CD4-positive, alpha-beta T cell treated with Interferon alpha-2 for 1 hour (primary cell): Measurements from ENCODE around the gene HBQ1.
"Not testable (repeated sequence)": the region's sequence is repeated elsewhere in the genome, so short reads cannot be mapped to it uniquely, and the experiment has no call there.

Experiments used
- DNase-seq, 2 donors: peaks; one replicate each; pipeline ENCODE4 v3.0.0-alpha.2; 2020 to 2022

Gene HBQ1

GRCh38 chr16:211631-212180 lies 31.4 kb downstream of the HBQ1 start:
- DNase-seq: not testable (repeated sequence)

DNA sequence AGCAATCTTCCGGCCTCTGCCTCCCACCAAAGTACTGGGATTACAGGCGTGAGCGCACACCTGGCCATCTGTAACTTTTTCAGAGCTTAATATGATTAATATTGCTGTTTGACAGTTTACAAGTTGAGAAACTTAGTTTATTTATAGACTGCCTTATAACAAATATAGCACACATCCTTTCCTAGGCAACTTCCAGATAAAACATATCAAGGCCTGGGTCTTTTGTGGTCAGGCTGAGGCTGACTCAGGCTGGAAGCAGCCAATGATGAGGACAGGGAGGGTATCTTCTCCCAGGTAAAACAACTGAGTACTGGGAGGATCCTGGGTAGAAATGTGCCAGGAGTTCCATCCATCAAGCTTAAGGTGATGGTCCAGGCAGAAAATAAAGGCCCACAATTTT lies 32.7 kb downstream of the HBQ1 start:
- DNase-seq: no peak

DNA sequence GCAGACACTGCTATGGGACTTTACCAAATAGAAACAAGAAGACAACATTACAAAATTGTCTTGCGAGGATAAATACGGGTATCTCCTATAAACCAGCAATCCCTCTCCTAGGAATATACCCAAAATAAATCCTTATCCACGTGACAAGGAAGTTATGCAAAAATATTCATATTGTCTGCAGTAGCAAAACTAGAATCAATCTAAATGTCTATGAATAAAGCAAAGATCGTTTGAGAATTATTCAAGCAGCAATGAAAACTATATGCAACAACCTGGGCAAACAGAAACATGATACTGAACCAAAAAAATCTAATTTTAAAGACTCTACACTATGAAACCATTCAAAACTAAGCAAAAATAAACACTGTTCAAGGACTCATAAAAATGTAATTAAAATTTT lies 39.8 kb downstream of the HBQ1 start:
- DNase-seq: no peak

GRCh38 chr16:228151-228851 lies 48.0 kb downstream of the HBQ1 start:
- peak in 1 of 2 donors; percentile 15 for DNase-seq

DNA sequence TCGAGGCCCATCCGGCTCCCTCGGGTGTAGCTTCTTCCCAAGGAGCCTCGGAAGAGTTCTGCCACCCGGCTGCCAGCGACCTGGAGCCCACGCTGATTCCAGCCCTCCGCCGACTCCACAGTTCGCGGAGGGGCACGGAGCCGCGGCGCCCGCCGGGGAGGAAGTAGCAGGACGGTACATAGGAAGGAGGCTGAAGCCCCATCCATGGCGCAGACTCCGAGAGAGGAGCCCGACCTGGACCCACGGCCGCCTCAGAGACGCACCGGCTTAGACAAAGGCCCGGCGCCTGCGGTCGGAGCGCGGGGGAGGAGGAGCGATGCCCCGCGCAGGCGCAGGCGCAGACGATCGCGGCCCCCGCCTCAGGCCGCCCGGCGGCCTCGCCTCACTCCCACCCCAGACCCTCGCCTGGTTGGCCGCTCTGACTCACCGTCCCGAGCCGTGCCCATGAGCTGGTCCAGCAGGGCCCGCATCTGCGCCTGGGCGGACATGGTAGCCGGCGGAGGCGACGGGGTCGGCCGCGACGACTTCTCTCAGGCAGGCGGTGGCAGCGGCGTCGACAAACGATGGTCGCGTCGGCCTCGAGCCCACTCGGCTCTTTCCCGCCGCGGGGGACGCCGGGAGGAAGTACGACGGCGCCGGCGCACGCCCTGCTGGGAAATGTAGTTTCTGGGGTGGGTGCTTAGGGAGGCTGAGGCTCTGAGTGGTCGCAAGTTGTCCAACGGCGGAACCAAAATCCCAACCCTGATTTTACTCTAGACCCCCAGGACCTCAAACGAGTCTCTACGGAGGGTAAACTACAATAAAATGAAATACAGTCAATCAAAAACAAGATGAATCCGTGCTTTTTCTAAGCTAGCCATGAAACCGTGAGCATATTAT lies 48.8 kb downstream of the HBQ1 start, which contains the start of gene LUC7L:
Gene LUC7L, minus strand, starts transcription at position 598 of the 879 bp plus-strand sequence. Its CDS starts 110 bp downstream, at position 488.
- DNase-seq: peak; percentile 82 to 89

DNA sequence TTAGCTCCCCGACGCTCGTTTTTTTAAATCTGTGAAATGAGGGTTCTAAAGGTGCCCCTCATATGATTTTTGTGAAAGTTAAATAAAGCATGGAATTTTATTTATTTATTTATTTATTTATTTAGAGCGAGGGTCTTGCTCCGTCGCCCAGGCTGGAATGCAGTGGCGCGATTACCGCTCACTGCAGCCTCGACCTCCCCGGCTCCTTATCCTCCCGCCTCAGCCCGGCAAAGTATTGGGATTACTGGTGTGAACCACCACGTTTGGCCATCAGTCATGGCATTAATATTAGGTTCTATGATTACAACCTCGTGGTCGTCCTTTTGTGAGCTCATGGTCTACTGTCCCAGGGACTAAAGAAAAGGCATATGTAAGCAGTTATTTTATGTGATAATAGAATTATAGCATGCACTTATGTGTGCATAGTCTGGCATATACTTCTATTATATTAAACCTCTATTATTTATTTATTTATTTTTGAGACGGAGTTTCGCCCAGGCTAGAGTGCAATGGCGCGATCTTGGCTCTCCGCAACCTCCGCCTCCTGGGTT lies 49.5 kb downstream of the HBQ1 start:
- DNase-seq: no peak

GRCh38 chr16:230351-230750 lies 50.1 kb downstream of the HBQ1 start:
- not testable (repeated sequence) for DNase-seq
